ENCODE data around the gene PDIA6. TPM values are rescaled to one million over a fixed set of nuclear protein-coding genes. Genes with fewer than 3 reads are reported as not detected.

PDIA6 gene
- total RNA-seq, 1 experiment from 2014 or later = 149 TPM

DNA sequence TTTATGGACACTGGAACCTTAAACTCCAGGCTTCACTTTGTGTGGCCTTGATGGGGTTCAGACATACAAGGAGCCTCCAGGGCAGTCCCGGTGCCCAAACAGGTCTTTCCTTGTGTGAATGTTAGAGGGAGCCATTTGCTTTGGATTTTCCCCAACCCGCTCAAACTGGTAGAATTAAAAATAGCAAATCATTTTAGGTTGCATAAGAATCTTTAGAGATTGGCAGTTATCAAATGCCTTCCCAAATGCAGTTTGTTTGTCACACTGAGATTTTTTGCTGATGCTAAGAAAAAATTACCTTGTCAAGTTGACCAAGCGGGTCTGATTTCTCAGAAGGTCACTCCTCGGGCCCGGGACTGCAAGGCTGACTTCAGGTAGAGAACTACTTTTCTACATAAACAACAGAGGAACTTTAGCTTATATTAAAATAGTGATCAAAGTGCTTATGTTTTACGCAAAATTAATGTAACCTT lies 54.7 kb downstream of the PDIA6 start:
- Histone ChIP-seq H3K27me3 (ENCODE audit: insufficient read depth, low read length) (no peaks in the 10 kb centered on the region), H3K36me3 (ENCODE audit: control insufficient read depth in 1 of 2, insufficient read depth in 2 of 2, low read length in 2 of 2) (no peaks in the 10 kb centered on the region), H4K20me1 (ENCODE audit: insufficient read depth) (no peaks in the 10 kb centered on the region), H3K9ac (ENCODE audit: low read length) (no peak overlapping the region), H2AFZ (ENCODE audit: low read depth, low read length, poor library complexity, severe bottlenecking) (no peak overlapping the region), H3K4me3 (replicated peaks in 1 of 2; ENCODE audit: low read depth in 1 of 2, low read length in 2 of 2) (no peak overlapping the region), H3K4me2 (ENCODE audit: low read length) (no peak overlapping the region), H3K9me2 (ENCODE audit: insufficient read depth) (no peaks in the 10 kb centered on the region), H3K79me2 (ENCODE audit: insufficient read depth, low read length) (no peaks in the 10 kb centered on the region), H3K4me1 (ENCODE audit: control insufficient read depth in 1 of 2, insufficient read depth in 2 of 2, low read length in 2 of 2) (peaks cover 0 to 6% of the 10 kb centered on the region in 2 experiments; a peak in 1 of 4 replicates), H3K27ac (ENCODE audit: low read depth, low read length) (no peak overlapping the region), H3K9me3 (ENCODE audit: control insufficient read depth in 1 of 2, insufficient read depth in 1 of 2, low read depth in 1 of 2, low read length in 2 of 2) (no peaks in the 10 kb centered on the region)
- intact Hi-C loops (cut with micrococcal nuclease) = no loop called here
- ChIA-PET POLR2A (no interaction called here), CTCF (no interaction called here), RAD21 (ENCODE audit: low non-redundant PET in 1 of 2, low total read pairs in 2 of 2, uncharacterized antibody in 2 of 2, unreplicated experiment in 2 of 2) (no interaction called here)
- DNase-seq (ENCODE audit: low read depth, low spot score) (no peak), ATAC-seq (no peak)
- BruUV-seq (replicated peaks) = no TSS peak
- TF ChIP-seq TCF7L2 (IDR thresholded peaks at IDR 0.05; ENCODE audit: borderline replicate concordance, extremely low read depth, insufficient read depth, insufficient read length) = no peak

DNA sequence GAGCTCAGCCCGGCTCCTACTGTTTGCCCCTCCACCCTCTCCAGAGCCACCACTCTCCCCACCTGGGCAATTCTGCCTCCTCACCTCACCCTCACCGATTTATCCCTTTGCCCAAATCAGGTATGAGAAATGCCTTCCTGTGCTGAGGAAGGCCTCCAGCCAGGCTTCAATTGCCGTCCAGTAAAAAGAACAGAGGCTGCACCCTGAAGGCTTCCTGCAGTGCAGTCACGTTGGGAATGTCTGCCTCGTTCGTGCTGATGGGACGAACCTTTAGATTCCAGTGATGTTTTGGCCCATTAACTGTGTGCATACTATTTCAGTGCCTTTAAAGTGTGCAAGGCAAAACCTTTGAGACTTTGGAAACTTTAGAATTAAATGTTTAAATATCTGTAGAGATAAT lies 57.0 kb downstream of the PDIA6 start:
- Histone ChIP-seq H3K4me1 (ENCODE audit: control insufficient read depth in 1 of 2, insufficient read depth in 2 of 2, low read length in 2 of 2) (peaks cover 6 to 8% of the 10 kb centered on the region in 2 experiments; a peak in 2 of 4 replicates), H4K20me1 (ENCODE audit: insufficient read depth) (no peaks in the 10 kb centered on the region), H3K27ac (ENCODE audit: low read depth, low read length) (no peak overlapping the region), H3K36me3 (ENCODE audit: control insufficient read depth in 1 of 2, insufficient read depth in 2 of 2, low read length in 2 of 2) (no peaks in the 10 kb centered on the region), H2AFZ (ENCODE audit: low read depth, low read length, poor library complexity, severe bottlenecking) (no peak overlapping the region), H3K9ac (ENCODE audit: low read length) (no peak overlapping the region), H3K9me3 (ENCODE audit: control insufficient read depth in 1 of 2, insufficient read depth in 1 of 2, low read depth in 1 of 2, low read length in 2 of 2) (no peaks in the 10 kb centered on the region), H3K27me3 (ENCODE audit: insufficient read depth, low read length) (no peaks in the 10 kb centered on the region), H3K9me2 (ENCODE audit: insufficient read depth) (no peaks in the 10 kb centered on the region), H3K79me2 (ENCODE audit: insufficient read depth, low read length) (no peaks in the 10 kb centered on the region), H3K4me3 (replicated peaks in 1 of 2; ENCODE audit: low read depth in 1 of 2, low read length in 2 of 2) (no peak overlapping the region), H3K4me2 (ENCODE audit: low read length) (no peak overlapping the region)
- ATAC-seq = no peak
- intact Hi-C loops (cut with micrococcal nuclease) = no loop called here
- CTCF ChIA-PET = no interaction called here
- no peak for DNase-seq (ENCODE audit: low read depth, low spot score)
- POLR2A ChIA-PET = no interaction called here
- no TSS peak for BruUV-seq (replicated peaks)
- RAD21 ChIA-PET (ENCODE audit: low non-redundant PET in 1 of 2, low total read pairs in 2 of 2, uncharacterized antibody in 2 of 2, unreplicated experiment in 2 of 2) = no interaction called here
- TF ChIP-seq FOSL1 (IDR thresholded peaks at IDR 0.05; ENCODE audit: low read depth) (no peak), CBX3 (IDR thresholded peaks at IDR 0.05; ENCODE audit: low read depth) (no peak), SP1 (IDR thresholded peaks at IDR 0.05; ENCODE audit: low read depth) (no peak), ZNF274 (IDR thresholded peaks at IDR 0.05; ENCODE audit: low read depth, low read length) (no peak), ELF1 (IDR thresholded peaks at IDR 0.05; ENCODE audit: borderline replicate concordance, low read depth) (no peak), RAD21 (IDR thresholded peaks at IDR 0.05; ENCODE audit: low read depth) (no peak), EZH2 (IDR thresholded peaks at IDR 0.05) (no peak), EZH2phosphoT487 (IDR thresholded peaks at IDR 0.05; ENCODE audit: borderline replicate concordance) (no peak), SIN3A (IDR thresholded peaks at IDR 0.05; ENCODE audit: low read depth) (no peak), CEBPB (IDR thresholded peaks at IDR 0.05; ENCODE audit: low read depth) (no peak), ZFX (IDR thresholded peaks at IDR 0.05) (no peak), JUND (IDR thresholded peaks at IDR 0.05) (no peak), SRF (IDR thresholded peaks at IDR 0.05; ENCODE audit: low read depth) (no peak)
- TF ChIP-seq, protein P1, sequence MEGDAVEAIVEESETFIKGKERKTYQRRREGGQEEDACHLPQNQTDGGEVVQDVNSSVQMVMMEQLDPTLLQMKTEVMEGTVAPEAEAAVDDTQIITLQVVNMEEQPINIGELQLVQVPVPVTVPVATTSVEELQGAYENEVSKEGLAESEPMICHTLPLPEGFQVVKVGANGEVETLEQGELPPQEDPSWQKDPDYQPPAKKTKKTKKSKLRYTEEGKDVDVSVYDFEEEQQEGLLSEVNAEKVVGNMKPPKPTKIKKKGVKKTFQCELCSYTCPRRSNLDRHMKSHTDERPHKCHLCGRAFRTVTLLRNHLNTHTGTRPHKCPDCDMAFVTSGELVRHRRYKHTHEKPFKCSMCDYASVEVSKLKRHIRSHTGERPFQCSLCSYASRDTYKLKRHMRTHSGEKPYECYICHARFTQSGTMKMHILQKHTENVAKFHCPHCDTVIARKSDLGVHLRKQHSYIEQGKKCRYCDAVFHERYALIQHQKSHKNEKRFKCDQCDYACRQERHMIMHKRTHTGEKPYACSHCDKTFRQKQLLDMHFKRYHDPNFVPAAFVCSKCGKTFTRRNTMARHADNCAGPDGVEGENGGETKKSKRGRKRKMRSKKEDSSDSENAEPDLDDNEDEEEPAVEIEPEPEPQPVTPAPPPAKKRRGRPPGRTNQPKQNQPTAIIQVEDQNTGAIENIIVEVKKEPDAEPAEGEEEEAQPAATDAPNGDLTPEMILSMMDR (IDR thresholded peaks at IDR 0.05 in 2 of 3, conservative IDR thresholded peaks at IDR 0.05 in 1 of 3; ENCODE audit: borderline replicate concordance in 1 of 3, insufficient read depth in 1 of 3, low read depth in 2 of 3, low read length in 2 of 3) = no peak
- TF ChIP-seq, protein P2, sequence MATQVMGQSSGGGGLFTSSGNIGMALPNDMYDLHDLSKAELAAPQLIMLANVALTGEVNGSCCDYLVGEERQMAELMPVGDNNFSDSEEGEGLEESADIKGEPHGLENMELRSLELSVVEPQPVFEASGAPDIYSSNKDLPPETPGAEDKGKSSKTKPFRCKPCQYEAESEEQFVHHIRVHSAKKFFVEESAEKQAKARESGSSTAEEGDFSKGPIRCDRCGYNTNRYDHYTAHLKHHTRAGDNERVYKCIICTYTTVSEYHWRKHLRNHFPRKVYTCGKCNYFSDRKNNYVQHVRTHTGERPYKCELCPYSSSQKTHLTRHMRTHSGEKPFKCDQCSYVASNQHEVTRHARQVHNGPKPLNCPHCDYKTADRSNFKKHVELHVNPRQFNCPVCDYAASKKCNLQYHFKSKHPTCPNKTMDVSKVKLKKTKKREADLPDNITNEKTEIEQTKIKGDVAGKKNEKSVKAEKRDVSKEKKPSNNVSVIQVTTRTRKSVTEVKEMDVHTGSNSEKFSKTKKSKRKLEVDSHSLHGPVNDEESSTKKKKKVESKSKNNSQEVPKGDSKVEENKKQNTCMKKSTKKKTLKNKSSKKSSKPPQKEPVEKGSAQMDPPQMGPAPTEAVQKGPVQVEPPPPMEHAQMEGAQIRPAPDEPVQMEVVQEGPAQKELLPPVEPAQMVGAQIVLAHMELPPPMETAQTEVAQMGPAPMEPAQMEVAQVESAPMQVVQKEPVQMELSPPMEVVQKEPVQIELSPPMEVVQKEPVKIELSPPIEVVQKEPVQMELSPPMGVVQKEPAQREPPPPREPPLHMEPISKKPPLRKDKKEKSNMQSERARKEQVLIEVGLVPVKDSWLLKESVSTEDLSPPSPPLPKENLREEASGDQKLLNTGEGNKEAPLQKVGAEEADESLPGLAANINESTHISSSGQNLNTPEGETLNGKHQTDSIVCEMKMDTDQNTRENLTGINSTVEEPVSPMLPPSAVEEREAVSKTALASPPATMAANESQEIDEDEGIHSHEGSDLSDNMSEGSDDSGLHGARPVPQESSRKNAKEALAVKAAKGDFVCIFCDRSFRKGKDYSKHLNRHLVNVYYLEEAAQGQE (IDR thresholded peaks at IDR 0.05; ENCODE audit: low read depth) = no peak
